HCT116 (cell line): ENCODE data around the gene BCL11B. TPM values are rescaled to one million over a fixed set of nuclear protein-coding genes. Genes with fewer than 3 reads are reported as not detected.

Source experiments
- ATAC-seq: fragments of 200-7000 bp; cut with Tn5 transposase; 2 replicates; pipeline ENCODE4 v1.9.1; 2020; ENCODE audit warnings: mild to moderate bottlenecking, moderate library complexity
- BruUV-seq: library from RNA; stranded (reverse); fragments of 400-500 nt; replicated peaks from 2 replicates; lab custom pipeline; 2021; lab: Mats Ljungman, UMichigan
- CTCF ChIA-PET: fragments of 300-600 bp; sonication (Branson Sonifier 250); formaldehyde crosslinking; loops from one replicate; lab custom pipeline; 2021; ENCODE audit warnings: antibody characterized with exemption; lab: Charles Lee
- POLR2A ChIA-PET: fragments of 300-600, 350-600 bp; sonication (Branson Sonifier 250); formaldehyde crosslinking; loops from one replicate; lab custom pipeline; 2021; ENCODE audit warnings: antibody characterized with exemption; lab: Charles Lee
- RAD21 ChIA-PET, 2 experiments: fragments of 300-600 bp; sonication (Branson Sonifier 250); formaldehyde crosslinking; loops; one replicate each; lab custom pipeline; 2023; ENCODE audit warnings: low total read pairs in 2 of 2; ENCODE audit not compliant: uncharacterized antibody in 2 of 2, unreplicated experiment in 2 of 2, low non-redundant PET in 1 of 2; lab: Charles Lee
- DNase-seq: peaks from one replicate; pipeline ENCODE4 v3.0.0-alpha.2; 2010; ENCODE audit warnings: low read depth, low spot score
- H2AFZ ChIP-seq: fragments of 200-600 bp; shearing (Covaris generic), sonication (generic); 2 replicates; pipeline ENCODE4 v1.6.1; 2017; ENCODE audit warnings: low read depth, mixed run types, mixed read lengths, antibody characterized with exemption, low read length; ENCODE audit not compliant: poor library complexity, severe bottlenecking
- H3K27ac ChIP-seq: 2 replicates; pipeline ENCODE4 v1.5.1; 2012; ENCODE audit warnings: low read depth, low read length
- H3K27me3 ChIP-seq: fragments of 200-600 bp; sonication (generic); 2 replicates; pipeline ENCODE4 v1.6.1; 2016; ENCODE audit warnings: mixed run types, low read length, mixed read lengths; ENCODE audit not compliant: insufficient read depth
- H3K36me3 ChIP-seq, 2 experiments: fragments of 200-500 bp in 1 of 2; fragments of 200-600 bp in 1 of 2; sonication (Bioruptor generic) in 1 of 2; sonication (generic) in 1 of 2; 2 replicates each; pipeline versions ENCODE4 v1.5.1 to v1.6.1; 2014 to 2016; ENCODE audit warnings: low read length in 2 of 2, inconsistent platforms in 1 of 2, mixed read lengths in 1 of 2, mixed run types in 1 of 2; ENCODE audit not compliant: insufficient read depth in 2 of 2, control insufficient read depth in 1 of 2
- H3K4me1 ChIP-seq, 2 experiments: fragments of 200-600 bp in 1 of 2; sonication (generic) in 1 of 2; 2 replicates each; pipeline versions ENCODE4 v1.5.1 to v1.6.1; 2012 to 2017; ENCODE audit warnings: low read length in 2 of 2, inconsistent platforms in 1 of 2, mild to moderate bottlenecking in 1 of 2, mixed read lengths in 1 of 2, mixed run types in 1 of 2, moderate library complexity in 1 of 2; ENCODE audit not compliant: insufficient read depth in 2 of 2, control insufficient read depth in 1 of 2
- H3K4me2 ChIP-seq: fragments of 200-600 bp; sonication (generic); 2 replicates; pipeline ENCODE4 v1.6.1; 2017; ENCODE audit warnings: mixed run types, low read length, mixed read lengths
- H3K4me3 ChIP-seq, 2 experiments: fragments of 200-600 bp in 1 of 2; sonication (generic) in 1 of 2; replicated peaks in 1 of 2; 2 replicates each; pipeline ENCODE4 v1.5.1; 2011 to 2016; ENCODE audit warnings: low read length in 2 of 2, control low read depth in 1 of 2, low read depth in 1 of 2, mild to moderate bottlenecking in 1 of 2, mixed read lengths in 1 of 2, mixed run types in 1 of 2
- H3K79me2 ChIP-seq: fragments of 200-600 bp; sonication (generic); 2 replicates; pipeline ENCODE4 v1.6.1; 2017; ENCODE audit warnings: mild to moderate bottlenecking, mixed run types, low read length, moderate library complexity, mixed read lengths; ENCODE audit not compliant: insufficient read depth
- H3K9ac ChIP-seq: fragments of 200-600 bp; sonication (generic); 2 replicates; pipeline ENCODE4 v1.6.1; 2016; ENCODE audit warnings: low read length, mixed read lengths
- H3K9me2 ChIP-seq: fragments of 200-600 bp; sonication (generic), shearing (Covaris generic); 2 replicates; pipeline ENCODE4 v1.6.1; 2017; ENCODE audit warnings: mixed run types, mild to moderate bottlenecking, moderate library complexity; ENCODE audit not compliant: insufficient read depth
- H3K9me3 ChIP-seq, 2 experiments: fragments of 200-500 bp in 1 of 2; fragments of 200-600 bp in 1 of 2; sonication (Bioruptor generic) in 1 of 2; sonication (generic) in 1 of 2; 2 replicates each; pipeline ENCODE4 v1.6.1; 2014 to 2017; ENCODE audit warnings: low read length in 2 of 2, mixed read lengths in 2 of 2, inconsistent platforms in 1 of 2, low read depth in 1 of 2, mild to moderate bottlenecking in 1 of 2, mixed run types in 1 of 2, moderate library complexity in 1 of 2; ENCODE audit not compliant: control insufficient read depth in 1 of 2, insufficient read depth in 1 of 2
- H4K20me1 ChIP-seq: fragments of 200-600 bp; sonication (generic), shearing (Covaris generic); 2 replicates; pipeline ENCODE4 v1.6.1; 2017; ENCODE audit warnings: mixed run types, mild to moderate bottlenecking, moderate library complexity; ENCODE audit not compliant: insufficient read depth
- CEBPB ChIP-seq: IDR thresholded peaks from 2 replicates; pipeline ENCODE4 v1.6.1; 2012; ENCODE audit warnings: low read depth
- JUND ChIP-seq: IDR thresholded peaks from 2 replicates; pipeline ENCODE4 v1.6.1; 2012
- POLR2A ChIP-seq: IDR thresholded peaks from 2 replicates; pipeline ENCODE4 v1.7.0; 2011; ENCODE audit warnings: borderline replicate concordance; ENCODE audit not compliant: insufficient read depth, insufficient read length; ENCODE audit errors: extremely low read depth
- POLR2AphosphoS5 ChIP-seq: IDR thresholded peaks from 2 replicates; pipeline ENCODE4 v1.6.1; 2011; ENCODE audit warnings: mild to moderate bottlenecking, low read depth, low read length, moderate library complexity
- SIN3A ChIP-seq: IDR thresholded peaks from 2 replicates; pipeline ENCODE4 v1.6.1; 2012; ENCODE audit warnings: low read depth
- SP1 ChIP-seq: IDR thresholded peaks from 2 replicates; pipeline ENCODE4 v1.6.1; 2012; ENCODE audit warnings: low read depth
- TCF7L2 ChIP-seq: IDR thresholded peaks from 2 replicates; pipeline ENCODE4 v1.7.0; 2011; ENCODE audit warnings: borderline replicate concordance, inconsistent platforms; ENCODE audit not compliant: insufficient read depth, insufficient read length; ENCODE audit errors: extremely low read depth
- YY1 ChIP-seq: IDR thresholded peaks from 2 replicates; pipeline ENCODE4 v1.6.1; 2011; ENCODE audit warnings: low read length, low read depth, moderate library complexity, mild to moderate bottlenecking; ENCODE audit not compliant: insufficient replicate concordance; ENCODE audit errors: extremely low read depth
- intact Hi-C: fragments of 100-400 bp; cut with micrococcal nuclease; formaldehyde crosslinking; loops from 2 replicates; pipeline ENCODE4 v1.10.0; 2022
- total RNA-seq: library from RNA; stranded (reverse); gene quantifications from one replicate; pipeline ENCODE4 v1.2.1, GENCODE V29; 2021; ENCODE audit not compliant: unreplicated experiment
- TF ChIP-seq, protein P1 (sequence below): IDR thresholded peaks from 2 replicates; pipeline ENCODE4 v1.6.1; 2012; ENCODE audit warnings: low read depth

The BCL11B gene
- total RNA-seq, 1 experiment from 2014 or later, result 1.1 TPM

DNA sequence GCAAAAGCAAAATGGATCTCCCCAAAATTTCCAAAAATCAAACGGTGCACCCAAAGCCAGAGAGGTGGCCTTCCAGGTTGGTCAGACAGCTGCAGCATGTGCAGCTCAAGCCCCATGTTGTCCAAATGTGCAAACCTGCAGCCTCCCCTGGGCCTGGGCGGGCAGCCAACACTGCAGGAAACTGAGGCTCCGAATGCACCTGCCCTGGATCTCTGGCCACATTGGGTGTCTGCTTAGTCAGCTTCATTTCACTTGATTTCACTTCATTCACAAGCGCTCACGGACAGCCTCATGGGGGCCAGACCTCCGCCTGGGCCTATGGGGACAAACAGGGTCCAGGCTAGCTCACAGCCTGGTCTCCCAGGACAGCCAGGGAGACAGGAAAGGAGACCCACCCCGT lies 59.8 kb downstream of the BCL11B start:
- no peak overlapping the region for H3K4me3 ChIP-seq
- no peak overlapping the region for H3K4me2 ChIP-seq
- H3K9ac ChIP-seq, result no peak overlapping the region
- RAD21 ChIA-PET, result no interaction called here
- POLR2A ChIA-PET, result no interaction called here
- H3K36me3 ChIP-seq, result no peaks in the 10 kb centered on the region
- H2AFZ ChIP-seq, result no peak overlapping the region
- H3K9me3 ChIP-seq, result no peaks in the 10 kb centered on the region
- H3K9me2 ChIP-seq, result no peaks in the 10 kb centered on the region
- intact Hi-C loops, result no loop called here
- DNase-seq, result no peak
- H4K20me1 ChIP-seq, result no peaks in the 10 kb centered on the region
- no peaks in the 10 kb centered on the region for H3K79me2 ChIP-seq
- no peak for ATAC-seq
- no peak overlapping the region for H3K27ac ChIP-seq
- TF ChIP-seq CEBPB, result no peak
- CTCF ChIA-PET, result no interaction called here
- no peaks in the 10 kb centered on the region for H3K27me3 ChIP-seq
- BruUV-seq, result no TSS peak
- H3K4me1 ChIP-seq, result no peaks in the 10 kb centered on the region

- no peak overlapping the region for H3K4me3 ChIP-seq
- H2AFZ ChIP-seq, result no peak overlapping the region
- H3K9ac ChIP-seq, result no peak overlapping the region
- no peaks in the 10 kb centered on the region for H3K27me3 ChIP-seq
- RAD21 ChIA-PET, result no interaction called here
- H3K9me2 ChIP-seq, result no peaks in the 10 kb centered on the region
- H3K4me1 ChIP-seq, result no peaks in the 10 kb centered on the region
- H3K9me3 ChIP-seq, result no peaks in the 10 kb centered on the region
- CTCF ChIA-PET, result no interaction called here
- no TSS peak for BruUV-seq
- no peak overlapping the region for H3K27ac ChIP-seq
- DNase-seq, result no peak
- no peaks in the 10 kb centered on the region for H4K20me1 ChIP-seq
- no peak for ATAC-seq
- POLR2A ChIA-PET, result no interaction called here
- H3K36me3 ChIP-seq, result no peaks in the 10 kb centered on the region
- H3K4me2 ChIP-seq, result no peak overlapping the region
- intact Hi-C loops, result no loop called here
- TF ChIP-seq SIN3A (no peak), POLR2AphosphoS5 (no peak), POLR2A (no peak), YY1 (no peak), SP1 (no peak), JUND (no peak), TCF7L2 (no peak)
- TF ChIP-seq, protein P1, sequence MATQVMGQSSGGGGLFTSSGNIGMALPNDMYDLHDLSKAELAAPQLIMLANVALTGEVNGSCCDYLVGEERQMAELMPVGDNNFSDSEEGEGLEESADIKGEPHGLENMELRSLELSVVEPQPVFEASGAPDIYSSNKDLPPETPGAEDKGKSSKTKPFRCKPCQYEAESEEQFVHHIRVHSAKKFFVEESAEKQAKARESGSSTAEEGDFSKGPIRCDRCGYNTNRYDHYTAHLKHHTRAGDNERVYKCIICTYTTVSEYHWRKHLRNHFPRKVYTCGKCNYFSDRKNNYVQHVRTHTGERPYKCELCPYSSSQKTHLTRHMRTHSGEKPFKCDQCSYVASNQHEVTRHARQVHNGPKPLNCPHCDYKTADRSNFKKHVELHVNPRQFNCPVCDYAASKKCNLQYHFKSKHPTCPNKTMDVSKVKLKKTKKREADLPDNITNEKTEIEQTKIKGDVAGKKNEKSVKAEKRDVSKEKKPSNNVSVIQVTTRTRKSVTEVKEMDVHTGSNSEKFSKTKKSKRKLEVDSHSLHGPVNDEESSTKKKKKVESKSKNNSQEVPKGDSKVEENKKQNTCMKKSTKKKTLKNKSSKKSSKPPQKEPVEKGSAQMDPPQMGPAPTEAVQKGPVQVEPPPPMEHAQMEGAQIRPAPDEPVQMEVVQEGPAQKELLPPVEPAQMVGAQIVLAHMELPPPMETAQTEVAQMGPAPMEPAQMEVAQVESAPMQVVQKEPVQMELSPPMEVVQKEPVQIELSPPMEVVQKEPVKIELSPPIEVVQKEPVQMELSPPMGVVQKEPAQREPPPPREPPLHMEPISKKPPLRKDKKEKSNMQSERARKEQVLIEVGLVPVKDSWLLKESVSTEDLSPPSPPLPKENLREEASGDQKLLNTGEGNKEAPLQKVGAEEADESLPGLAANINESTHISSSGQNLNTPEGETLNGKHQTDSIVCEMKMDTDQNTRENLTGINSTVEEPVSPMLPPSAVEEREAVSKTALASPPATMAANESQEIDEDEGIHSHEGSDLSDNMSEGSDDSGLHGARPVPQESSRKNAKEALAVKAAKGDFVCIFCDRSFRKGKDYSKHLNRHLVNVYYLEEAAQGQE, result no peak
- H3K79me2 ChIP-seq, result no peaks in the 10 kb centered on the region
Observed at GRCh38 chr14:99211410-99211809, 60.6 kb downstream of the BCL11B start.
